HG02610 (cell line): ENCODE data around the gene ELAPOR1.
"Not testable (repeated sequence)": the region's sequence is repeated elsewhere in the genome, so short reads cannot be mapped to it uniquely, and the experiment has no call there.

Experiments
- ATAC-seq: cut with Tn5 transposase; IDR thresholded peaks from one replicate; pipeline ENCODE4 v1.9.1; 2021; ENCODE audit warnings: mild to moderate bottlenecking, moderate library complexity; ENCODE audit not compliant: unreplicated experiment

ELAPOR1 gene

GRCh38 chr1:109133815-109134214 lies 19.9 kb downstream of the ELAPOR1 start:
- ATAC-seq, result peak; percentile 61

- peak; percentile 42 for ATAC-seq
Measured at GRCh38 chr1:109134423-109134822, 20.5 kb downstream of the ELAPOR1 start.

DNA sequence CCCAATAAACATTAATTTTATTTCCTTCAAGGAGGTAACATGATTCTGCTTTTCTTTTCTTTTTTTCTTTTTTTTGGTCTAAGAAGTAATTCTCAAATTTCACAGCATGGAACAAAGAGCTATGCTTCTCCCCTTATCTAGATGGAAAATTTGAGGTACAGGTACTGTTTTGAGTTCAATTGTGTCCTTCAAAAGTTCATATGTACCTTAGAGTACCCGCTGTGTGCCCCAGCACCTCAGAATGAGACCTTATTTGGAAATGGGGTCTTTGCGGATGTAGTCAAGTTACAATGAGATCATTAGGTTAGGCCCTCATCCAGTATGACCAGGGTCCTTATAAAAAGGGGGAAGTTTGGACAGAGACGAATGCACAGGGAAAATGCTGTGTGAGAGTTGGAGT lies 22.0 kb downstream of the ELAPOR1 start:
- no peak for ATAC-seq

GRCh38 chr1:109136766-109137165 lies 22.9 kb downstream of the ELAPOR1 start:
- no peak for ATAC-seq

GRCh38 chr1:109137958-109138357 lies 24.0 kb downstream of the ELAPOR1 start:
- ATAC-seq, result no peak

DNA sequence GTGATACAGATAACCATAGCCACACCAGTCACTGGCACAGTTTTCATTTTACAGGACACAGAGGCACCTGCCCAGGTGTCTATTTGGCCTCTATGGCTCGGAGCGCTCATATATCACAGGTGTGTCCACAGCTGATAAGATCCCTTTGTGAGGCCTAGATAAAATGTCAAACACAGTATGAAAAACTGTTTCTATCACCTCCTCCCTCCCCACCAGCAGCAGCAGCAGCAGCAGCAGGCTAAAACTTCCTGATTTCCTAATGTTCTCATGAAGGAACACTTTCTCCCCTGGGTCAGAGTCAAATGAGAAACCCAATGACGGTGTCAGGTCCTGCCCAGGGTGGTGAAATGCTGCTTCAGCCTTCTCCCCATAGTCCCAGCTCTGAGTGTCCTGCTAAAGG lies 24.4 kb downstream of the ELAPOR1 start:
- ATAC-seq, result no peak

DNA sequence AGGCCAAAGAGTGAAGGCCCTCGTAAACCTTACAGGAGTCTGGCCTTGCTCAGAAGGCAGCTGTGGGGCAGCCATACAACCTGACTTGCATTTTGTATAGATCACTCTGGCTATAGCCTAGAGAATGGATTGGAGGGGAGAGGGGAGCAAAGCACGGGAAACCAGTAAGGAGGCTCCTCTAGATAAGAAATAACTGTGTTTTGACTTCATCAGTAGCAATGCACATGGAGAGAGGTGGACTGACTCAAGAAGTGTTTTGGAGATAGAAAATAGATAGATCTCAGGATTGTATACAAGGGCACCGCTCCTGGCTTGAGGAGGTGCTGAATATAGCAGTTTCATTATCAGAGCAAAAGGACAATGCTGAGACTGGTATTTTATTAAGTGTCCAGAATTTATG lies 26.5 kb downstream of the ELAPOR1 start:
- ATAC-seq, result no peak

- ATAC-seq, result no peak
Measured at GRCh38 chr1:109142260-109142659, 28.3 kb downstream of the ELAPOR1 start.

GRCh38 chr1:109142725-109143124 lies 28.8 kb downstream of the ELAPOR1 start:
- not testable (repeated sequence) for ATAC-seq

DNA sequence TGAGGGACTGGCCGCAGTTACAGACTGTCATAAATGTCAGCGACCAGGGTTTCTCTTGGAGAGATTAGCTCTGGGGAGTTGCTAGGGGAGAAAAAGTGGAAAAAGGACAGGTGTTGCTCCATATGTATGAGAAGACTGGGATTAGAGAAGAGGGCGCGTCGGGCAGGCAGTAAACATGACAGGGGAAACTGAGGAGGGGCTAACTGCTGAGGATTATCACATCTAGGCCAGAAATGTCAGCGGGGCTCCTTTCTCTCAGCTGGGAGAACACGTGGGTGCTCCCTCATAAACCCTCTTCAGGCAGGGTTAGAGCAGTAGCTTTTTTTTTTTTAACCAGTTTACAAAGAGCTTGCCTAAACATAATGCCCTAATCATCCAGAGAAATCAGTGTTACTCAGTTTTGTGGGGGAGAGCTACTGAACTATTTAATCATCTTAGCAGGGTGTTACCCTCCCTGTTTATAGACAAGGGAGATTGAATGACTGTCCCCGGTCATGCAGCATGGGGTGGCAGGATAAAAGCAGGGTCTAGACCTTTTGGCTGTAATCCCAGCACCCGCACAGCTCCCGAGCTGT lies 35.2 kb downstream of the ELAPOR1 start:
- no peak for ATAC-seq

- ATAC-seq, result no peak
Measured at GRCh38 chr1:109149874-109150601, 36.1 kb downstream of the ELAPOR1 start.

GRCh38 chr1:109151146-109151990 lies 37.5 kb downstream of the ELAPOR1 start:
- no peak for ATAC-seq

DNA sequence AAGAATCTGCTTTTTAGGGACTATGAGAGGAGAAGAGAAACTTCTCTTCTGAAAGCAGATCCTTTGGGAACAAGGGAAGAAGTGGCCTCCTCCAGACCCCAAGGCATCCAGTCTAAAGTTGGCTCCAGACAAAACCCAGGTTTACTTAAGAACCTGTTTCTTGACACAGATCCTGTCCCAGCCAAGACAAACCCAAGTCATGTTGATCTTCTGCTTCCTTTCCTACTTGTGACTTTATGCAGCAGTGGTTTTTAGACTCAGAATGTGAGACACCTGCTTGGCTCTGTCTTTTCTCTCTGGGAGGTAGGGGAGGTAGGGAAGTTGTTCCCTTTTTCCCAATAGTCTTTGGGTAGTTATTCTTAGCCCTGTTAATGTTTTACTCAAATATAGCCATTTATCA lies 38.3 kb downstream of the ELAPOR1 start:
- ATAC-seq, result no peak

DNA sequence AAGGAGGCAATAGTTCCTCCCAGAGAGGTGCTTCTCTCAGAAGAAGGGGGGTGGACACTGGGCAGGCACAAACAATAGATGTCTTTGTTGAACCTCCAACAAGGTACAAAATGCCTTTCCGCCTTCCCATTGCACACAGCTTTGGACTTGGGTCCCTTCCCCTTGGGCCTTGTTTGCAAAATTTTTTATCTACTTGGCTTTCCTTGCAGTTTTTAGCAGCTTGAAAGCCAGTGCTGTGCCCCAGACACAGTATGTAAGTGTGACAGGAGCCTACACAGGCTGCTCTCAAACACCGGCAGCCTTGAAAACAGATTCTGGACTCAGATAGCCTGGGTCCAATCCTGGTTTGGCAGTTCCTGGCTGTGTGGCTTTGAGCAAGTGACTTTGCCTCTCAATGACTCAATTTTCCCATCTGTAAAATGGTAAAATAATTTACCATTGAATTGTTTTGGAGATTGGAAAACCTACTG lies 43.0 kb downstream of the ELAPOR1 start:
- ATAC-seq, result no peak

GRCh38 chr1:109158433-109158832 lies 44.5 kb downstream of the ELAPOR1 start:
- ATAC-seq, result no peak

DNA sequence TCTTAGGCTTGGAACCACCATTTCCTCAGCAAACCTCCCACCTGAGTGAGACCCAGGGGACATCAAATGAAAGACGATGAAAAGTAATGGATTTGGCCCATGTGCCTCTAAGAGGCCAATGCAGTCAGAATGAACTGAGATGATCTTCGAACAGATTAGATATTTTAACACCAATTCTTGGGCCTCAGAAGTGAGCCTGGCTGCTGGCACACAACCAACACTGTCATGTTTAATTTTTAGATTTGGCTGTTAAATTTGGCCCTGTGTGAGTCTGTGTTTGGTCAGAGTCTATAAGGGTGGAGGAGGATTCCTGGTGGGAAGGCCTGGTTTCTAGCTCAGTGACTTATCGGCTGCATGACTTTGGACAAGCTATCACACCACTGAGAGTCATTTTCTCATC lies 45.4 kb downstream of the ELAPOR1 start:
- ATAC-seq, result no peak

DNA sequence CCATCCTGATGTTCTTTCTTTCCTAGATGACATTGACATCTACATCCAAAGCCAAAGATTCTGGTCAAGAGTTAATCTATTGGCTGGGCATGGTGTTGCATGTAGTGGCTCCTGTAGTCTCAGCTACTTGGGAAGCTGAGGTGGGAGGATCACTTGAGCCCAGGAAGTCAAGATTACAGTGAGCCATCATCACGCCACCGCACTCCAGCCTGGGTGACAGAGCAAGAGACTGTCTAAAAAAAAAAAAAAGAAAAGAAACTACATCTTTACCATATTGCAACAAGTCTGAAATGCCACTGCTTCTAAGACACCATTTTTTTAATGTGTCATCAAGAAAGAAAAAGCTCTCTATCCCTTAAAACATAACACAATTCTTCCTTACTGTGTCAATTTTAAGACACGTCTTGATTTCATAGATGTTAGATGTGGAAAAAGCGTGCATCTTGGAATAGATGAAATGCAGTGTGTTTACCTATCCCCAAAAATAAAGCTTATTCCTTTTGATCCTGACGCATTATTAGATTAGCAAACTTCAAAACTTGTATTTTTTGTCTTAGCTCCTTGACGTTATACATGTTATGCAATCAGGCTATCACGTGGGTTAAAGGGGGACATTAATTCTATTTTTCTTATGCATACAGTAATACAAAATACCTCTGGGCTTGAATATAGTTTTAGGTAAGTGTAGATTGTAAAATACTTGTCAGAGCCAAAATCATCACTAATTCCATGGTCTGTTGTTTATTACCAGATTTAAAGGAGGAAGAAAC lies 46.3 kb downstream of the ELAPOR1 start:
- ATAC-seq, result no peak

GRCh38 chr1:109161858-109162606 lies 48.1 kb downstream of the ELAPOR1 start:
- peak; percentile 66 for ATAC-seq

GRCh38 chr1:109162626-109163025 lies 48.7 kb downstream of the ELAPOR1 start:
- no peak for ATAC-seq

DNA sequence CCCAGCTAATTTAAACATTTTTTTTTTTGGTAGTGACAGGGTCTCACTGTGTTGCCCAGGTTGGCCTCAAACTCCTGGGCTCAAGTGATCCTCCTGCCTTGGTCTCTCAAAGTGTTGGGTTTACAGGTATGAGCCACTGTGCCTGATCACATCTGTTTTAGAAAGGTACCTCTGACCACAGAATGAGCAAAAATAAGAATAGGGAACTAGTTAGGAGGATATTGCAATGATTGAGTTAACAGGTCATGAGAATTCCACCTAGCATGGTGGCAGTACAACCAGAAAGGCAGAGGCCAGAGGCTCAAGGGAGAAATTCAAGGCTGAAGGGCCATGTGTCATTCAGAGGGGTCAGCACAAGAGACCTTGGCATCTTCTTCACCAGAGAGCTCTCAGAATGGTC lies 49.6 kb downstream of the ELAPOR1 start:
- ATAC-seq, result no peak
